PC-3 (cell line): ENCODE measurements around the gene DCLK1. TPM values are rescaled to one million over a fixed set of nuclear protein-coding genes. Genes with fewer than 3 reads are reported as not detected.

Experiments used
- ATAC-seq: fragments of 200-7000 bp; cut with Tn5 transposase; 2 replicates; pipeline ENCODE4 v1.9.1; 2020; ENCODE audit warnings: mild to moderate bottlenecking, moderate library complexity
- BruUV-seq: library from RNA; stranded (reverse); fragments of 400-500 nt; replicated peaks from 2 replicates; lab custom pipeline; 2021; lab: Mats Ljungman, UMichigan
- CTCF ChIA-PET: fragments of 300-600 bp; sonication (Branson Sonifier 250); formaldehyde crosslinking; loops from one replicate; lab custom pipeline; 2022; ENCODE audit warnings: antibody characterized with exemption; lab: Charles Lee
- POLR2A ChIA-PET: fragments of 300-600 bp; sonication (Branson Sonifier 250); formaldehyde crosslinking; loops from one replicate; lab custom pipeline; 2022; ENCODE audit warnings: antibody characterized with exemption; ENCODE audit not compliant: unreplicated experiment; lab: Charles Lee
- DNase-seq: peaks from one replicate; pipeline ENCODE4 v3.0.0-alpha.2; 2015
- H2AFZ ChIP-seq: fragments of 300-600 bp; sonication (generic); 2 replicates; pipeline ENCODE4 v1.6.0; 2016; ENCODE audit warnings: antibody characterized with exemption, low read length
- H3F3A ChIP-seq: fragments of 300-600 bp; sonication (generic); one replicate; pipeline ENCODE4 v1.6.0; 2017; ENCODE audit warnings: antibody characterized with exemption, low read length, control low read depth, mild to moderate bottlenecking; ENCODE audit not compliant: unreplicated experiment
- H3K27ac ChIP-seq: fragments of 300-600 bp; sonication (generic); 2 replicates; pipeline ENCODE4 v1.5.1; 2016; ENCODE audit warnings: mild to moderate bottlenecking, low read length
- H3K27me3 ChIP-seq: fragments of 300-600 bp; sonication (generic); 2 replicates; pipeline ENCODE4 v1.6.1; 2016; ENCODE audit warnings: low read length, mixed read lengths
- H3K36me3 ChIP-seq: fragments of 300-600 bp; sonication (generic); 2 replicates; pipeline ENCODE4 v1.6.1; 2016; ENCODE audit warnings: low read depth, mixed run types, low read length, mixed read lengths
- H3K4me1 ChIP-seq: fragments of 300-600 bp; sonication (generic); 2 replicates; pipeline ENCODE4 v1.5.1; 2016; ENCODE audit warnings: low read length; ENCODE audit not compliant: insufficient read depth
- H3K4me2 ChIP-seq: fragments of 300-600 bp; sonication (generic); 2 replicates; pipeline ENCODE4 v1.6.0; 2016; ENCODE audit warnings: low read length
- H3K4me3 ChIP-seq: fragments of 300-600 bp; sonication (generic); 2 replicates; pipeline ENCODE4 v1.5.1; 2016; ENCODE audit warnings: mild to moderate bottlenecking, low read length, mixed read lengths
- H3K79me2 ChIP-seq: fragments of 300-600 bp; sonication (generic); 2 replicates; pipeline ENCODE4 v1.6.1; 2017; ENCODE audit warnings: low read length, mixed read lengths
- H3K9ac ChIP-seq: fragments of 300-600 bp; sonication (generic); 2 replicates; pipeline ENCODE4 v1.6.0; 2016; ENCODE audit warnings: mild to moderate bottlenecking, low read length
- H3K9me2 ChIP-seq: fragments of 300-600 bp; sonication (generic); replicated peaks from 2 replicates; pipeline ENCODE4 v1.6.1; 2016; ENCODE audit warnings: mixed run types, low read length, mixed read lengths
- H3K9me3 ChIP-seq: fragments of 300-600 bp; sonication (generic); 2 replicates; pipeline ENCODE4 v1.6.1; 2016; ENCODE audit warnings: low read length, mixed read lengths
- H4K20me1 ChIP-seq: fragments of 300-600 bp; sonication (generic); 2 replicates; pipeline ENCODE4 v1.6.1; 2016; ENCODE audit warnings: low read length, mixed read lengths
- CTCF ChIP-seq: fragments of 300-600 bp; sonication (generic); conservative IDR thresholded peaks from 2 replicates; pipeline ENCODE4 v1.5.1; 2017; ENCODE audit warnings: antibody characterized with exemption, low read depth, mild to moderate bottlenecking, low read length
- EZH2 ChIP-seq: fragments of 300-600 bp; sonication (generic); IDR thresholded peaks from one replicate; pipeline ENCODE4 v1.6.1; 2017; ENCODE audit warnings: antibody characterized with exemption, mild to moderate bottlenecking, low read length; ENCODE audit not compliant: unreplicated experiment
- EZH2phosphoT487 ChIP-seq: fragments of 300-600 bp; sonication (generic); IDR thresholded peaks from 2 replicates; pipeline ENCODE4 v1.6.1; 2018; ENCODE audit warnings: mild to moderate bottlenecking, antibody characterized with exemption, low read length, borderline replicate concordance
- intact Hi-C: fragments of 100-400 bp; cut with micrococcal nuclease; formaldehyde crosslinking; loops from 2 replicates; pipeline ENCODE4 v1.9.0; 2023
- total RNA-seq: library from RNA; depleted of rRNA; stranded (reverse); fragments of >200 nt; gene quantifications from 2 replicates; pipeline ENCODE4 v1.2.3, GENCODE V29; 2014

DCLK1 gene
- total RNA-seq, 1 experiment from 2014 or later, result not detected

DNA sequence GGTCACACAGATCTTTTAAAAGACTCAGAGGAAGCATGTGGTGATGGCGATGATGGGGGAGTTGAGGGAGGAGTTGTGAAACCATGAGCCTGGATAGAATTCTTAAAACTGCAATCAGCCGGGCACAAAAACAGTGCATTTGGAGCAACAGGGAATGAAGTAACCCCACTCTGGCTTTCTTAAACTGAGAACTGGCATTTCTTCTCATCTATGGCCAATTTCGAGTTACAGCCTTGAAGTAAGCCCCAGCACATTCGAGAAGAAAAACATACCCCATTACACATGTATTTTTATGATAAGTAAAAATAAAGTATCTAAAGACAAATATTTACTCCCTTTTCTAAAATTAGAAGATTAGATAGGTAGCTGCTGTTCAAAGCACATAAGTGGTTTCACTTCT is 70.1 kb downstream of the DCLK1 start:
- POLR2A ChIA-PET, result no interaction called here
- no peaks in the 10 kb centered on the region for H3K79me2 ChIP-seq
- intact Hi-C loops, result no loop called here
- no peaks in the 10 kb centered on the region for H3F3A ChIP-seq
- no peaks in the 10 kb centered on the region for H3K4me1 ChIP-seq
- no peaks in the 10 kb centered on the region for H3K9me3 ChIP-seq
- H3K4me2 ChIP-seq, result no peak overlapping the region
- H3K9me2 ChIP-seq, result no peaks in the 10 kb centered on the region
- DNase-seq (no peak), ATAC-seq (no peak)
- CTCF ChIA-PET, result no interaction called here
- H3K27me3 ChIP-seq, result no peaks in the 10 kb centered on the region
- no TSS peak for BruUV-seq
- no peaks in the 10 kb centered on the region for H4K20me1 ChIP-seq
- no peak for TF ChIP-seq EZH2
- no peak for TF ChIP-seq CTCF
- TF ChIP-seq EZH2phosphoT487, result no peak
- H3K27ac ChIP-seq, result no peak overlapping the region
- no peak overlapping the region for H3K9ac ChIP-seq
- H3K4me3 ChIP-seq, result no peak overlapping the region
- no peak overlapping the region for H2AFZ ChIP-seq
- no peaks in the 10 kb centered on the region for H3K36me3 ChIP-seq

DNA sequence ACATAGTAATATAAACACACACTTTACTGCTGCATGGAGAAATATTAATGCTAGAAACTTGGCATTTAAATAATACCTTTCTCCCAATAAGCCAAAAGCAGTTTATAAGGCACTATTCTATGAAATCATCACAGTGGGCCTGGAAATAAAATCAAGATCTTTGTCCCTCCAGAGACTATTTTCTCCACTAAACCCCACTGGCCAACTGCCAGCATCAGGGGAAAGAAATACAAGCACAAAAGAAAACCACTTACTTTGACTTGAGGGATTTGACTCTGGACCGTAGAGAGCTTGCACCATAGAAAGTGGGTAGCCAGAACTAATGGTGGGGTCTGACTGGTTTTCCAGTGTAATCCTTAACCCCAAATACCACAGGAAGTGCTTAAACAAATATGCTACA is 71.9 kb downstream of the DCLK1 start:
- DNase-seq, result no peak
- Histone ChIP-seq H2AFZ (no peak overlapping the region), H3K27ac (no peak overlapping the region), H3K9me2 (no peaks in the 10 kb centered on the region), H3K79me2 (no peaks in the 10 kb centered on the region), H3K9me3 (no peaks in the 10 kb centered on the region), H3K4me3 (no peak overlapping the region), H4K20me1 (no peaks in the 10 kb centered on the region), H3K36me3 (no peaks in the 10 kb centered on the region), H3K27me3 (0 out of 2 replicates have a peak, but pooled peaks cover 10% of the 10 kb centered on the region), H3K4me2 (no peak overlapping the region), H3K9ac (no peak overlapping the region), H3K4me1 (no peaks in the 10 kb centered on the region), H3F3A (no peaks in the 10 kb centered on the region)
- TF ChIP-seq CTCF (no peak), EZH2phosphoT487 (no peak), EZH2 (no peak)
- no TSS peak for BruUV-seq
- intact Hi-C loops, result no loop called here
- ChIA-PET POLR2A (no interaction called here), CTCF (no interaction called here)
- ATAC-seq, result no peak

DNA sequence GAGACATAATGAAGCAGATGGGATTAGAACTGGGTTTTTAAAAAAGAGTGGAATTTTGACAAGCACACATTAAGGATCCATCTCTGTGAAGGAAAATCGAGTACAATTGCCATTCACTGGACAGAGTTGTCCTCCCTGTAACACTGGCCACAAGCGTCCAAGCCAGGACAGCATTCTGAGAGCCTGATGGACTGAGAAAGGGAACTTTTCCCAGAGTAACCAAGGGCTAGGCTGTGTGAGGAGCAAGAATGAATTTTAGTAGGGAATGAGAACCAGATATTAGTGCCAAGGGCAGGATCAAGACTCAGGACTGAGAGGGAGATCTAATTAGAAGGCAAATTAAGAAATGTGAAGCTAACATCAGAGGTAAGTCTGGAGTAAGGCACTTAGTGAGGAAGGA is 73.1 kb downstream of the DCLK1 start:
- H3K4me2 ChIP-seq, result no peak overlapping the region
- no peak overlapping the region for H3K4me3 ChIP-seq
- 0 out of 2 replicates have a peak, but pooled peaks cover 14% of the 10 kb centered on the region for H3K27me3 ChIP-seq
- H2AFZ ChIP-seq, result no peak overlapping the region
- ChIA-PET POLR2A (no interaction called here), CTCF (no interaction called here)
- no TSS peak for BruUV-seq
- no peaks in the 10 kb centered on the region for H3K36me3 ChIP-seq
- no peaks in the 10 kb centered on the region for H3K79me2 ChIP-seq
- no peaks in the 10 kb centered on the region for H3F3A ChIP-seq
- no peaks in the 10 kb centered on the region for H4K20me1 ChIP-seq
- ATAC-seq (no peak), DNase-seq (no peak)
- H3K4me1 ChIP-seq, result no peaks in the 10 kb centered on the region
- H3K9me3 ChIP-seq, result no peaks in the 10 kb centered on the region
- no peak overlapping the region for H3K27ac ChIP-seq
- no peak for TF ChIP-seq CTCF
- no peak for TF ChIP-seq EZH2phosphoT487
- no peak for TF ChIP-seq EZH2
- intact Hi-C loops, result no loop called here
- no peaks in the 10 kb centered on the region for H3K9me2 ChIP-seq
- no peak overlapping the region for H3K9ac ChIP-seq
